CD14-positive monocyte (primary cell): ENCODE measurements around the gene AGFG1. TPM values are rescaled to one million over a fixed set of nuclear protein-coding genes. Genes with fewer than 3 reads are reported as not detected.

ENCODE experiments used
- DNase-seq, 3 donors: peaks; one replicate each; pipeline ENCODE4 v3.0.0-alpha.2; 2011 to 2022
- H2AFZ ChIP-seq: 2 replicates; pipeline ENCODE4 v1.6.0; 2012; ENCODE audit warnings: mild to moderate bottlenecking, low read depth, low read length, inconsistent platforms; ENCODE audit not compliant: insufficient read depth, poor library complexity, severe bottlenecking
- H3K27ac ChIP-seq, 2 donors: 1 replicate in 1 of 2; 2 replicates in 1 of 2; pipeline ENCODE4 v1.5.1; 2012 to 2013; ENCODE audit warnings: low read length in 2 of 2, control low read depth in 1 of 2, inconsistent platforms in 1 of 2, low read depth in 1 of 2, mild to moderate bottlenecking in 1 of 2
- H3K27me3 ChIP-seq, 2 donors: one replicate each; pipeline versions ENCODE4 v1.6.0 to v1.6.1; 2011 to 2013; ENCODE audit warnings: low read length in 2 of 2; ENCODE audit not compliant: control insufficient read depth in 2 of 2, insufficient read depth in 2 of 2
- H3K36me3 ChIP-seq, 2 donors: replicated peaks in 1 of 2; 1 replicate in 1 of 2; 2 replicates in 1 of 2; pipeline versions ENCODE4 v1.5.1 to v1.6.1; 2012 to 2013; ENCODE audit warnings: low read length in 2 of 2, control low read depth in 1 of 2, inconsistent platforms in 1 of 2, mild to moderate bottlenecking in 1 of 2; ENCODE audit not compliant: insufficient read depth in 2 of 2, control insufficient read depth in 1 of 2
- H3K4me1 ChIP-seq, 2 donors: 1 replicate in 1 of 2; 2 replicates in 1 of 2; pipeline versions ENCODE4 v1.5.1 to v1.6.1; 2012 to 2013; ENCODE audit warnings: low read length in 2 of 2, control low read depth in 1 of 2, inconsistent platforms in 1 of 2, mild to moderate bottlenecking in 1 of 2, moderate library complexity in 1 of 2; ENCODE audit not compliant: insufficient read depth in 2 of 2, control insufficient read depth in 1 of 2
- H3K4me2 ChIP-seq: replicated peaks from 2 replicates; pipeline ENCODE3; 2012; ENCODE audit warnings: low read length, moderate library complexity, mild to moderate bottlenecking; ENCODE audit not compliant: poor library complexity, severe bottlenecking; ENCODE audit errors: extremely low read depth
- H3K4me3 ChIP-seq, 3 experiments: fragments of 200-600 bp in 1 of 3; sonication (generic) in 1 of 3; replicated peaks in 1 of 3; 1 replicate in 2 of 3; 2 replicates in 1 of 3; pipeline ENCODE4 v1.5.1; 2011 to 2013; ENCODE audit warnings: low read length in 3 of 3, mild to moderate bottlenecking in 3 of 3, control low read depth in 2 of 3, low read depth in 2 of 3, inconsistent platforms in 1 of 3, moderate library complexity in 1 of 3
- H3K79me2 ChIP-seq: 2 replicates; pipeline ENCODE4 v1.6.0; 2012; ENCODE audit warnings: mild to moderate bottlenecking, control low read depth, inconsistent platforms, low read length, moderate library complexity; ENCODE audit not compliant: insufficient read depth
- H3K9ac ChIP-seq: 2 replicates; pipeline ENCODE4 v1.6.0; 2017; ENCODE audit warnings: low read length, mild to moderate bottlenecking; ENCODE audit not compliant: insufficient read depth, poor library complexity, severe bottlenecking
- H3K9me3 ChIP-seq, 2 donors: replicated peaks in 1 of 2; 1 replicate in 1 of 2; 2 replicates in 1 of 2; pipeline versions ENCODE4 v1.5.1 to v1.6.1; 2012 to 2013; ENCODE audit warnings: low read length in 2 of 2, control low read depth in 1 of 2; ENCODE audit not compliant: control insufficient read depth in 1 of 2, insufficient read depth in 1 of 2
- H4K20me1 ChIP-seq: 2 replicates; pipeline ENCODE4 v1.6.0; 2012; ENCODE audit warnings: mild to moderate bottlenecking, low read length, control low read depth, moderate library complexity; ENCODE audit not compliant: insufficient read depth
- H3K27ac Mint-ChIP-seq, 7 donors: one replicate each; pipeline ENCODE4 v1.8.0; 2020; ENCODE audit warnings: mild to moderate bottlenecking in 7 of 7, mixed read lengths in 7 of 7, moderate library complexity in 6 of 7, inconsistent platforms in 2 of 7
- H3K27me3 Mint-ChIP-seq, 3 donors: one replicate each; pipeline ENCODE4 v1.8.0; 2021 to 2022; ENCODE audit warnings: low read depth in 3 of 3, mild to moderate bottlenecking in 3 of 3, mixed read lengths in 3 of 3, moderate library complexity in 3 of 3, inconsistent platforms in 1 of 3
- H3K36me3 Mint-ChIP-seq, 2 donors: one replicate each; pipeline ENCODE4 v1.8.0; 2020; ENCODE audit warnings: mixed read lengths in 2 of 2, inconsistent platforms in 1 of 2, mild to moderate bottlenecking in 1 of 2
- H3K4me1 Mint-ChIP-seq: one replicate; pipeline ENCODE4 v1.8.0; 2020; ENCODE audit warnings: mild to moderate bottlenecking, mixed read lengths
- H3K4me3 Mint-ChIP-seq, 2 donors: one replicate each; pipeline ENCODE4 v1.8.0; 2020; ENCODE audit warnings: mild to moderate bottlenecking in 2 of 2, mixed read lengths in 2 of 2, moderate library complexity in 1 of 2
- H3K9me3 Mint-ChIP-seq, 7 donors: one replicate each; pipeline ENCODE4 v1.8.0; 2020 to 2022; ENCODE audit warnings: mixed read lengths in 7 of 7, mild to moderate bottlenecking in 6 of 7, moderate library complexity in 6 of 7, inconsistent platforms in 2 of 7
- CTCF ChIP-seq: fragments of 200-600 bp; IDR thresholded peaks from one replicate; pipeline ENCODE4 v1.8.0; 2022; ENCODE audit warnings: antibody characterized with exemption, mild to moderate bottlenecking
- WGBS: methylation state at CpG from one replicate; pipeline ENCODE4 v1.1.5; 2013; ENCODE audit warnings: missing lambda C conversion rate; ENCODE audit not compliant: insufficient coverage; 5-methylcytosine and 5-hydroxymethylcytosine counted together
- intact Hi-C, 2 donors: fragments of 100-400 bp; cut with micrococcal nuclease; formaldehyde crosslinking; loops; one replicate each; pipeline versions ENCODE4 v1.15.0 to v1.15.1; 2023
- polyA plus RNA-seq, 3 donors: library from polyadenylated mRNA; depleted of rRNA in 1 of 3; unstranded in 2 of 3; stranded (reverse) in 1 of 3; fragments of 300-500 nt in 2 of 3; fragments of >200 nt in 1 of 3; fragmentation: Illumina TruSeq in 2 of 3; gene quantifications; 1 replicate in 2 of 3; 2 replicates in 1 of 3; pipeline ENCODE4 v1.2.3, GENCODE V29; 2012 to 2021

The AGFG1 gene
- polyA plus RNA-seq, 3 donors: 17.3 to 76.1 (median 56.9) TPM

- no peaks in the 10 kb centered on the region for H3K4me1 ChIP-seq
- no peak overlapping the region for H3K27ac ChIP-seq
- no peak for TF ChIP-seq CTCF
- H3K27me3 ChIP-seq: no peaks in the 10 kb centered on the region
- no peak for DNase-seq
- H3K4me2 ChIP-seq: no peak overlapping the region
- no peak overlapping the region for H3K4me3 ChIP-seq
- H3K4me3 Mint-ChIP-seq: no peak overlapping the region
- H3K36me3 ChIP-seq: peaks cover 94 to 100% of the 10 kb centered on the region in 2 donors
- peaks cover 77% of the 10 kb centered on the region for H4K20me1 ChIP-seq
- no peak overlapping the region for H3K27ac Mint-ChIP-seq
- no peak overlapping the region for H3K9ac ChIP-seq
- no peak overlapping the region for H2AFZ ChIP-seq
- no peaks in the 10 kb centered on the region for H3K27me3 Mint-ChIP-seq
- WGBS: 93% methylated on average over 3 of the region's 3 CpGs
- no peaks in the 10 kb centered on the region for H3K4me1 Mint-ChIP-seq
- H3K79me2 ChIP-seq: peaks cover 17% of the 10 kb centered on the region
- H3K9me3 ChIP-seq: no peaks in the 10 kb centered on the region
- peaks cover 0 to 7% (median 2%) of the 10 kb centered on the region in 7 donors for H3K9me3 Mint-ChIP-seq
- intact Hi-C loops: no loop called here
- H3K36me3 Mint-ChIP-seq: peaks cover 71 to 81% of the 10 kb centered on the region in 2 donors
These were observed 62.8 kb downstream of the AGFG1 start for GRCh38 chr2:227534714-227535113.

GRCh38 chr2:227536445-227536844 lies 64.5 kb downstream of the AGFG1 start:
- WGBS: no CpG with 5 or more reads among the region's 2 CpGs
- no peak for DNase-seq
- H3K27me3 Mint-ChIP-seq: no peaks in the 10 kb centered on the region
- H3K27ac Mint-ChIP-seq: no peak overlapping the region
- H3K4me1 Mint-ChIP-seq: no peaks in the 10 kb centered on the region
- Histone ChIP-seq H3K79me2 (peaks cover 8% of the 10 kb centered on the region), H4K20me1 (peaks cover 62% of the 10 kb centered on the region), H3K9ac (no peak overlapping the region), H3K36me3 (peaks cover 85 to 93% of the 10 kb centered on the region in 2 donors), H3K27ac (no peak overlapping the region), H2AFZ (no peak overlapping the region), H3K9me3 (no peaks in the 10 kb centered on the region), H3K27me3 (no peaks in the 10 kb centered on the region), H3K4me1 (no peaks in the 10 kb centered on the region), H3K4me3 (no peak overlapping the region), H3K4me2 (no peak overlapping the region)
- H3K9me3 Mint-ChIP-seq: peaks cover 5 to 18% (median 9%) of the 10 kb centered on the region in 7 donors
- intact Hi-C loops: no loop called here
- no peak overlapping the region for H3K4me3 Mint-ChIP-seq
- TF ChIP-seq CTCF: no peak
- peaks cover 77 to 84% of the 10 kb centered on the region in 2 donors for H3K36me3 Mint-ChIP-seq
